Astrocyte of the cerebellum (primary cell): ENCODE measurements around the gene HERC6.
"Not testable (repeated sequence)": the region's sequence is repeated elsewhere in the genome, so short reads cannot be mapped to it uniquely, and the experiment has no call there.

Source experiments
- DNase-seq: peaks from one replicate; pipeline ENCODE4 v3.0.0-alpha.2; 2011; ENCODE audit warnings: low read depth
- H3K4me3 ChIP-seq: 2 replicates; pipeline ENCODE4 v1.5.1; 2011; ENCODE audit warnings: mild to moderate bottlenecking, low read depth, low read length, moderate library complexity
- CTCF ChIP-seq: IDR thresholded peaks from 2 replicates; pipeline ENCODE4 v1.5.1; 2012; ENCODE audit warnings: low read length, low read depth, moderate library complexity, mild to moderate bottlenecking; ENCODE audit errors: missing control alignments
- in situ Hi-C: cut with HindIII; loops from 2 replicates; pipeline ENCODE4 v1.10.0; 2017; ENCODE audit warnings: low sequenced_read_pairs

HERC6 gene

GRCh38 chr4:88441696-88442095 is 63.0 kb downstream of the HERC6 start:
- no peak for DNase-seq
- no peak for TF ChIP-seq CTCF
- in situ Hi-C loops, result no loop called here

GRCh38 chr4:88442689-88443191 is 64.1 kb downstream of the HERC6 start:
- no peak overlapping the region for H3K4me3 ChIP-seq
- in situ Hi-C loops, result no loop called here
- no peak for TF ChIP-seq CTCF
- DNase-seq, result no peak

More at GRCh38 chr4:88441696-88442095, 63.0 kb downstream of the HERC6 start:
- no peak overlapping the region for H3K4me3 ChIP-seq

- no peak overlapping the region for H3K4me3 ChIP-seq
- TF ChIP-seq CTCF, result no peak
- no peak for DNase-seq
- in situ Hi-C loops, result no loop called here
Measured at GRCh38 chr4:88443486-88443885, 64.8 kb downstream of the HERC6 start.

- H3K4me3 ChIP-seq, result no peak overlapping the region
- in situ Hi-C loops, result no loop called here
- DNase-seq, result no peak
- TF ChIP-seq CTCF, result no peak
Measured at GRCh38 chr4:88445252-88445651, 66.6 kb downstream of the HERC6 start.

- H3K4me3 ChIP-seq, result no peak overlapping the region
- no peak for TF ChIP-seq CTCF
- DNase-seq, result no peak
- in situ Hi-C loops, result no loop called here
Measured at GRCh38 chr4:88446124-88446523, 67.5 kb downstream of the HERC6 start.

GRCh38 chr4:88447371-88448095 is 68.9 kb downstream of the HERC6 start:
- in situ Hi-C loops, result no loop called here
- TF ChIP-seq CTCF, result no peak
- DNase-seq, result no peak
- no peak overlapping the region for H3K4me3 ChIP-seq

- H3K4me3 ChIP-seq, DNase-seq, in situ Hi-C loops: not testable (repeated sequence)
Measured at GRCh38 chr4:88448211-88448765, 69.6 kb downstream of the HERC6 start.
